Measurements from ENCODE around the gene YPEL2.

YPEL2 gene

DNA sequence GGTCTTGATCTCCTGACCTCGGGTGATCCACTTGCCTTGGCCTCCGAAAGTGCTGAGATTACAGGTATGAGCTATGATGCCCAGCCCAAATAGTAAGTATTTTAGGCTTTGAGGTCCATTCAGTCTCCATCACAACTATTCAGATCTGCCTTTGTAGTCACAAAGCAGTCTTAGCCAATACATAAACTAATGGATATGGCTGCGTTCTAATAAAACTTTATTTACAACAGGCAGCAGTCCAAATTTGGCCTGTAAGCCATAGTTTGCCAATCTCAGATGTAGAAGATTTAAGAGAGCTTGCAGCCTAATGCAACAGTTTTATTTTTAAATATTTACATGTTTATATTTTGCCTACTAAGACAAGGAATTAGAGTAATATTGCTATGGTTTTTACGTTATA, 111.7 kb downstream of the YPEL2 start:
- no peak overlapping the region for H3K4me3 ChIP-seq (ENCODE audit: low read depth, low read length)
- POLR2A ChIA-PET = interaction anchor here (0.7 kb wide), 1 partner anchor 288 kb away, joined by 3 read pairs; the partner anchor contains the start of gene PRR11
- CTCF ChIA-PET = interaction anchor here (0.7 to 20.3 kb wide), 11 partner anchors 10 to 930 kb away, joined by 3 to 403 read pairs (median 9); partner anchors contain the start of gene YPEL2
- DNase-seq (ENCODE audit: low read depth, low spot score) = no peak
- TF ChIP-seq, protein P1, sequence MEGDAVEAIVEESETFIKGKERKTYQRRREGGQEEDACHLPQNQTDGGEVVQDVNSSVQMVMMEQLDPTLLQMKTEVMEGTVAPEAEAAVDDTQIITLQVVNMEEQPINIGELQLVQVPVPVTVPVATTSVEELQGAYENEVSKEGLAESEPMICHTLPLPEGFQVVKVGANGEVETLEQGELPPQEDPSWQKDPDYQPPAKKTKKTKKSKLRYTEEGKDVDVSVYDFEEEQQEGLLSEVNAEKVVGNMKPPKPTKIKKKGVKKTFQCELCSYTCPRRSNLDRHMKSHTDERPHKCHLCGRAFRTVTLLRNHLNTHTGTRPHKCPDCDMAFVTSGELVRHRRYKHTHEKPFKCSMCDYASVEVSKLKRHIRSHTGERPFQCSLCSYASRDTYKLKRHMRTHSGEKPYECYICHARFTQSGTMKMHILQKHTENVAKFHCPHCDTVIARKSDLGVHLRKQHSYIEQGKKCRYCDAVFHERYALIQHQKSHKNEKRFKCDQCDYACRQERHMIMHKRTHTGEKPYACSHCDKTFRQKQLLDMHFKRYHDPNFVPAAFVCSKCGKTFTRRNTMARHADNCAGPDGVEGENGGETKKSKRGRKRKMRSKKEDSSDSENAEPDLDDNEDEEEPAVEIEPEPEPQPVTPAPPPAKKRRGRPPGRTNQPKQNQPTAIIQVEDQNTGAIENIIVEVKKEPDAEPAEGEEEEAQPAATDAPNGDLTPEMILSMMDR (IDR thresholded peaks at IDR 0.05; ENCODE audit: insufficient read depth, low read length, missing control alignments) = no peak
